ENCODE measurements around the gene PDE4B.

Gene PDE4B

DNA sequence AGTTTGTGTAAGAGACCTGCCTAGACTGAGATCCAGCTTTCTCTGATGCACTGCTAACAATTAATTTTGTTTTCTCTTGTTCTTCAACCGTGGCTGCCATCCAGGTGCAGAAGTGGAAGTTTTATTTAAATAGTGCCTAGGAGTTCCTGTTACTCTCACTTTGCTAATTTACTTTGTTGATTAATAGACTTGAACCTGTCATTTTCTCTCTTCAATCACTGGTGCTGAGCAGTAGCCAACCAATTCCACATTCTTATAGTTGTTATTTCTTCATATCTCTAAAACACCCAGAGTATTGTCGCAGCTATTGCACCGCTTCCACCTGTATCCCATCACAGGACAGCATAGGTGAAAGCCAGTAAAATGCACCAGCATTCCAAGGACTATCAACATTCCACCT is 157.2 kb downstream of the PDE4B start:
- Histone ChIP-seq H3K4me3 (IDR thresholded peaks at IDR 0.05; ENCODE audit: insufficient read depth, low read depth, low read length) (no peak overlapping the region), H3K36me3 (ENCODE audit: insufficient read depth) (no peaks in the 10 kb centered on the region), H3K4me1 (ENCODE audit: low read depth, poor library complexity, severe bottlenecking) (no peaks in the 10 kb centered on the region), H4K20me1 (ENCODE audit: insufficient read depth) (no peaks in the 10 kb centered on the region), H3K27me3 (ENCODE audit: insufficient read depth, low read depth) (no peaks in the 10 kb centered on the region), H3K4me2 (no peak overlapping the region), H3K27ac (no peak overlapping the region), H3K9ac (no peak overlapping the region), H3K79me2 (ENCODE audit: insufficient read depth, low read depth) (no peaks in the 10 kb centered on the region), H2AFZ (ENCODE audit: low read depth) (no peak overlapping the region)
- TF ChIP-seq, protein P1, sequence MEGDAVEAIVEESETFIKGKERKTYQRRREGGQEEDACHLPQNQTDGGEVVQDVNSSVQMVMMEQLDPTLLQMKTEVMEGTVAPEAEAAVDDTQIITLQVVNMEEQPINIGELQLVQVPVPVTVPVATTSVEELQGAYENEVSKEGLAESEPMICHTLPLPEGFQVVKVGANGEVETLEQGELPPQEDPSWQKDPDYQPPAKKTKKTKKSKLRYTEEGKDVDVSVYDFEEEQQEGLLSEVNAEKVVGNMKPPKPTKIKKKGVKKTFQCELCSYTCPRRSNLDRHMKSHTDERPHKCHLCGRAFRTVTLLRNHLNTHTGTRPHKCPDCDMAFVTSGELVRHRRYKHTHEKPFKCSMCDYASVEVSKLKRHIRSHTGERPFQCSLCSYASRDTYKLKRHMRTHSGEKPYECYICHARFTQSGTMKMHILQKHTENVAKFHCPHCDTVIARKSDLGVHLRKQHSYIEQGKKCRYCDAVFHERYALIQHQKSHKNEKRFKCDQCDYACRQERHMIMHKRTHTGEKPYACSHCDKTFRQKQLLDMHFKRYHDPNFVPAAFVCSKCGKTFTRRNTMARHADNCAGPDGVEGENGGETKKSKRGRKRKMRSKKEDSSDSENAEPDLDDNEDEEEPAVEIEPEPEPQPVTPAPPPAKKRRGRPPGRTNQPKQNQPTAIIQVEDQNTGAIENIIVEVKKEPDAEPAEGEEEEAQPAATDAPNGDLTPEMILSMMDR (conservative IDR thresholded peaks at IDR 0.05; ENCODE audit: low read depth, low read length), result no peak

DNA sequence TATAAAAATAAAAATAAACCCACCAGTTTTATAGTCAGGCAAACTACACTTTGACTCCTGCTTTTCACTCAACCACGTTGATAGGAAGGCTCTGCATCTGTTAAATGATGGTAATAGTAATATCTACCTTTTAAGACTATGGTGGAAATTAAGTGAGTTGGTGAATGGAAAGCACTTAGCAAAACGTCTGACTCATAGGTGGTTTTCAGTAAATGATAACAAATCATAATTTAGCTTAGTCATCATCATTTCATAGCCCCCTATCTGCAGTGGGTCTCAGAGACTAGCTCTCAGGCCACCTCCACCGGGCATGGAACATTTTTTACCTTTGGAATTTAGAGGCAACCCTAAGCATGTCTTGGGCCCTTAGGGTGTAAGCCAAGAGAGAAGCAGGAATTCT is 160.0 kb downstream of the PDE4B start:
- no peaks in the 10 kb centered on the region for H3K79me2 ChIP-seq (ENCODE audit: insufficient read depth, low read depth)
- H4K20me1 ChIP-seq (ENCODE audit: insufficient read depth), result no peaks in the 10 kb centered on the region
- no peak overlapping the region for H3K27ac ChIP-seq
- no peak overlapping the region for H2AFZ ChIP-seq (ENCODE audit: low read depth)
- H3K4me2 ChIP-seq, result no peak overlapping the region
- no peaks in the 10 kb centered on the region for H3K36me3 ChIP-seq (ENCODE audit: insufficient read depth)
- no peaks in the 10 kb centered on the region for H3K4me1 ChIP-seq (ENCODE audit: low read depth, poor library complexity, severe bottlenecking)
- no peak overlapping the region for H3K4me3 ChIP-seq (IDR thresholded peaks at IDR 0.05; ENCODE audit: insufficient read depth, low read depth, low read length)
- no peaks in the 10 kb centered on the region for H3K27me3 ChIP-seq (ENCODE audit: insufficient read depth, low read depth)
- TF ChIP-seq, protein P1 (conservative IDR thresholded peaks at IDR 0.05; ENCODE audit: low read depth, low read length), result no peak
- H3K9ac ChIP-seq, result no peak overlapping the region

DNA sequence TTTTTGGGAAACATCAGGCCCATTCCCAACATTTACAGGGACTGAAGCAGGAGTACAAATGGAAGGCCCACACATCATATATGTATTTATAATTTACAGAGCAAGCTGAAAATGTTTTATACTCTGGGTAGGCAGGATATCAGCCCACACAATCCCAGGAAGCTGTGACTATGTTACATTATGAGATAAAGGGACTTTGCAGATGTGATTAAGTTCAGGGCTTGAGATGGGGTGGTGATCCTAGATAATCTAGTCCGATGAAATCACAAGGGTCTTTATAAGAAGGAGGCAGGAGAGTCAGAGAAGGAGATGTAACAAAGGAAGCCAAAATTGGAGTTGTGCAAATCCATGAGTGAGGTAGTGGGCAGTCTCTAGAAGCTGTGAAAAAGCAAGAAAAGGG is 160.5 kb downstream of the PDE4B start:
- H2AFZ ChIP-seq (ENCODE audit: low read depth), result no peak overlapping the region
- no peak overlapping the region for H3K4me3 ChIP-seq (IDR thresholded peaks at IDR 0.05; ENCODE audit: insufficient read depth, low read depth, low read length)
- no peaks in the 10 kb centered on the region for H3K36me3 ChIP-seq (ENCODE audit: insufficient read depth)

DNA sequence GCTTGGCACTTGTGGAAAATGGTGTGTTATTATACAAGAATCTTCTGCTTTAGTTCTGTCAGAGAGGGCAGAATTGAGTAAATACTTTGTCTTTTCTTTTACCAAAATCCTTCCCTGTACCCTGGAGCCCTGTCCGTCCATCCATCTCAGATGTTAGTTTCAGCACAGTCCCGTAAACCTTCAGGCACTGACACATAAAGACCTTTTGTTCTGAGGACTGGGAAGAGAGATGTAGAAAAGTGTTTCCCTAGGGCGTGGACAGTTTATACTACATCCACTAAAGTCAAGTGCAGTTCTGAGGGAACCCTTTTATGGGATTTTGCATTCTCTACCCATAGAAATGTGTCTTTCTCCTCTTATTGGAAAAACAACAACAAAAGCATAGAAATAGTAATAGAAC is 162.4 kb downstream of the PDE4B start:
- Histone ChIP-seq H3K27ac (no peak overlapping the region), H3K36me3 (ENCODE audit: insufficient read depth) (no peaks in the 10 kb centered on the region), H4K20me1 (ENCODE audit: insufficient read depth) (no peaks in the 10 kb centered on the region), H3K4me3 (IDR thresholded peaks at IDR 0.05; ENCODE audit: insufficient read depth, low read depth, low read length) (no peak overlapping the region), H3K27me3 (ENCODE audit: insufficient read depth, low read depth) (no peaks in the 10 kb centered on the region), H3K79me2 (ENCODE audit: insufficient read depth, low read depth) (no peaks in the 10 kb centered on the region), H2AFZ (ENCODE audit: low read depth) (no peak overlapping the region), H3K4me2 (no peak overlapping the region), H3K9ac (no peak overlapping the region), H3K4me1 (ENCODE audit: low read depth, poor library complexity, severe bottlenecking) (no peaks in the 10 kb centered on the region)
- TF ChIP-seq, protein P1 (conservative IDR thresholded peaks at IDR 0.05; ENCODE audit: low read depth, low read length), result no peak

More for the DNA sequence above, 160.5 kb downstream of the PDE4B start:
- no peak overlapping the region for H3K4me2 ChIP-seq
- H3K4me1 ChIP-seq (ENCODE audit: low read depth, poor library complexity, severe bottlenecking), result no peaks in the 10 kb centered on the region
- H4K20me1 ChIP-seq (ENCODE audit: insufficient read depth), result no peaks in the 10 kb centered on the region
- no peaks in the 10 kb centered on the region for H3K27me3 ChIP-seq (ENCODE audit: insufficient read depth, low read depth)
- H3K27ac ChIP-seq, result no peak overlapping the region
- TF ChIP-seq, protein P1 (conservative IDR thresholded peaks at IDR 0.05; ENCODE audit: low read depth, low read length), result no peak
- H3K9ac ChIP-seq, result no peak overlapping the region
- H3K79me2 ChIP-seq (ENCODE audit: insufficient read depth, low read depth), result no peaks in the 10 kb centered on the region

Measured in KMS-11 (cell line).